Ishikawa (cell line): ENCODE data around the gene PADI1.

Experiments used
- EP300 ChIP-seq: IDR thresholded peaks from 2 replicates; pipeline ENCODE4 v1.6.1; 2012; ENCODE audit warnings: borderline replicate concordance
- FOXM1 ChIP-seq: IDR thresholded peaks from 2 replicates; pipeline ENCODE4 v1.6.1; 2012; ENCODE audit warnings: low read depth, borderline replicate concordance
- MAX ChIP-seq: IDR thresholded peaks from 2 replicates; pipeline ENCODE4 v1.6.1; 2012
- NFIC ChIP-seq: IDR thresholded peaks from 2 replicates; pipeline ENCODE4 v1.6.1; 2012
- RAD21 ChIP-seq: IDR thresholded peaks from 2 replicates; pipeline ENCODE4 v1.6.1; 2012; ENCODE audit warnings: low read depth
- REST ChIP-seq: IDR thresholded peaks from 2 replicates; pipeline ENCODE4 v1.6.1; 2012; ENCODE audit warnings: low read depth, mild to moderate bottlenecking
- TAF1 ChIP-seq: IDR thresholded peaks from 2 replicates; pipeline ENCODE4 v1.6.1; 2012; ENCODE audit warnings: low read depth, mild to moderate bottlenecking
- USF1 ChIP-seq: IDR thresholded peaks from 2 replicates; pipeline ENCODE4 v1.6.1; 2012
- YY1 ChIP-seq: IDR thresholded peaks from 2 replicates; pipeline ENCODE4 v1.6.1; 2012; ENCODE audit warnings: low read depth
- ZBTB7A ChIP-seq: IDR thresholded peaks from 2 replicates; pipeline ENCODE4 v1.6.1; 2012; ENCODE audit warnings: low read depth

- TF ChIP-seq EP300 (no peak), FOXM1 (no peak), NFIC (no peak), RAD21 (no peak), REST (no peak), TAF1 (no peak), MAX (no peak), YY1 (no peak), ZBTB7A (no peak), USF1 (no peak)
Measured at GRCh38 chr1:17158961-17159360, 46.0 kb upstream of the PADI1 start.
